Measurements from ENCODE around the gene FAM217B. TPM values are rescaled to one million over a fixed set of nuclear protein-coding genes. Genes with fewer than 3 reads are reported as not detected.

FAM217B gene
- total RNA-seq: 5.8 and 5.9 TPM in 2 replicates

- Histone ChIP-seq H3K4me2 (ENCODE audit: insufficient read depth, low read length) (peak within 1 kb of the TSS; percentile 83), H3K9me3 (ENCODE audit: low read depth, low read length) (no peaks in the 10 kb centered on the region), H3K4me3 (ENCODE audit: insufficient read depth, low read length) (peak within 1 kb of the TSS; percentile 78), H3K27me3 (ENCODE audit: insufficient read depth, low read length) (no peaks in the 10 kb centered on the region), H3K4me1 (ENCODE audit: insufficient read depth, low read length) (no peaks in the 10 kb centered on the region), H3K36me3 (ENCODE audit: insufficient read depth, low read length) (peaks cover 22% of the 10 kb centered on the region), H4K20me1 (ENCODE audit: insufficient read depth, low read length) (no peaks in the 10 kb centered on the region), H3K27ac (ENCODE audit: low read depth, low read length) (peak within 1 kb of the TSS; percentile 93), H2AFZ (ENCODE audit: low read length) (peak within 1 kb of the TSS; percentile 98), H3K79me2 (ENCODE audit: insufficient read depth, low read length) (peaks cover 18% of the 10 kb centered on the region)
- no peak for TF ChIP-seq CTCF (IDR thresholded peaks at IDR 0.05; ENCODE audit: extremely low read depth, low read depth, low read length)
- DNase-seq (ENCODE audit: insufficient read length, low spot score, missing footprints): peak; percentile 100
These were observed at the start of gene FAM217B, which contains the start of gene PPP1R3D for GRCh38 chr20:59940129-59940955. FAM217B (plus strand) TSS chr20:59940389; CDS start chr20:59943944, 3,555 bp downstream. PPP1R3D (minus strand) TSS chr20:59940305; CDS start chr20:59939931, 374 bp downstream.

- TF ChIP-seq CTCF (IDR thresholded peaks at IDR 0.05; ENCODE audit: extremely low read depth, low read depth, low read length): no peak
- H3K36me3 ChIP-seq (ENCODE audit: insufficient read depth, low read length): no peaks in the 10 kb centered on the region
- H3K4me3 ChIP-seq (ENCODE audit: insufficient read depth, low read length): no peak overlapping the region
- no peaks in the 10 kb centered on the region for H3K9me3 ChIP-seq (ENCODE audit: low read depth, low read length)
- no peaks in the 10 kb centered on the region for H3K79me2 ChIP-seq (ENCODE audit: insufficient read depth, low read length)
- H3K27ac ChIP-seq (ENCODE audit: low read depth, low read length): no peak overlapping the region
- DNase-seq (ENCODE audit: insufficient read length, low spot score, missing footprints): no peak
- no peaks in the 10 kb centered on the region for H4K20me1 ChIP-seq (ENCODE audit: insufficient read depth, low read length)
- no peaks in the 10 kb centered on the region for H3K4me1 ChIP-seq (ENCODE audit: insufficient read depth, low read length)
- H2AFZ ChIP-seq (ENCODE audit: low read length): no peak overlapping the region
- H3K4me2 ChIP-seq (ENCODE audit: insufficient read depth, low read length): no peak overlapping the region
- no peaks in the 10 kb centered on the region for H3K27me3 ChIP-seq (ENCODE audit: insufficient read depth, low read length)
These were observed 48.6 kb upstream of the FAM217B start for GRCh38 chr20:59891581-59891980.

- H3K9me3 ChIP-seq (ENCODE audit: low read depth, low read length): no peaks in the 10 kb centered on the region
- no peak for DNase-seq (ENCODE audit: insufficient read length, low spot score, missing footprints)
- no peaks in the 10 kb centered on the region for H4K20me1 ChIP-seq (ENCODE audit: insufficient read depth, low read length)
- no peak overlapping the region for H3K4me2 ChIP-seq (ENCODE audit: insufficient read depth, low read length)
- H3K4me3 ChIP-seq (ENCODE audit: insufficient read depth, low read length): no peak overlapping the region
- H3K27me3 ChIP-seq (ENCODE audit: insufficient read depth, low read length): no peaks in the 10 kb centered on the region
- H3K27ac ChIP-seq (ENCODE audit: low read depth, low read length): no peak overlapping the region
- no peaks in the 10 kb centered on the region for H3K36me3 ChIP-seq (ENCODE audit: insufficient read depth, low read length)
- no peak overlapping the region for H2AFZ ChIP-seq (ENCODE audit: low read length)
- TF ChIP-seq CTCF (IDR thresholded peaks at IDR 0.05; ENCODE audit: extremely low read depth, low read depth, low read length): no peak
- H3K79me2 ChIP-seq (ENCODE audit: insufficient read depth, low read length): no peaks in the 10 kb centered on the region
- H3K4me1 ChIP-seq (ENCODE audit: insufficient read depth, low read length): no peaks in the 10 kb centered on the region
These were observed 44.3 kb upstream of the FAM217B start for GRCh38 chr20:59895908-59896307.

GRCh38 chr20:59902470-59902869, 37.7 kb upstream of the FAM217B start:
- H3K27ac ChIP-seq (ENCODE audit: low read depth, low read length): no peak overlapping the region
- no peak for TF ChIP-seq CTCF (IDR thresholded peaks at IDR 0.05; ENCODE audit: extremely low read depth, low read depth, low read length)

More at GRCh38 chr20:59902470-59902869, 37.7 kb upstream of the FAM217B start:
- Histone ChIP-seq H3K4me3 (ENCODE audit: insufficient read depth, low read length) (no peak overlapping the region), H3K4me2 (ENCODE audit: insufficient read depth, low read length) (no peak overlapping the region), H3K4me1 (ENCODE audit: insufficient read depth, low read length) (no peaks in the 10 kb centered on the region), H3K27me3 (ENCODE audit: insufficient read depth, low read length) (no peaks in the 10 kb centered on the region), H3K9me3 (ENCODE audit: low read depth, low read length) (no peaks in the 10 kb centered on the region), H2AFZ (ENCODE audit: low read length) (no peak overlapping the region), H3K36me3 (ENCODE audit: insufficient read depth, low read length) (no peaks in the 10 kb centered on the region), H4K20me1 (ENCODE audit: insufficient read depth, low read length) (no peaks in the 10 kb centered on the region), H3K79me2 (ENCODE audit: insufficient read depth, low read length) (no peaks in the 10 kb centered on the region)
- no peak for DNase-seq (ENCODE audit: insufficient read length, low spot score, missing footprints)

Measured in osteoblast (primary cell).